ENCODE measurements around the gene SLC25A30. TPM values are rescaled to one million over a fixed set of nuclear protein-coding genes. Genes with fewer than 3 reads are reported as not detected.

SLC25A30 gene
- total RNA-seq, 2 experiments from 2014 or later = 23.2 to 28.6 TPM

GRCh38 chr13:45402641-45403040 lies 15.5 kb downstream of the SLC25A30 start:
- TF ChIP-seq CTCF (IDR thresholded peaks at IDR 0.05) = no peak
- no peaks in the 10 kb centered on the region for H3K27me3 Mint-ChIP-seq
- no peak for ATAC-seq (ENCODE audit: poor library complexity)
- no peak for DNase-seq
- no peaks in the 10 kb centered on the region for H3K9me3 ChIP-seq (ENCODE audit: control insufficient read depth in 1 of 2, insufficient read depth in 1 of 2, low read length in 2 of 2)
- no peak overlapping the region for H3K4me3 Mint-ChIP-seq
- no peak overlapping the region for H3K27ac ChIP-seq (ENCODE audit: low read depth in 1 of 2, low read length in 2 of 2)
- H3K36me3 Mint-ChIP-seq (ENCODE audit: low read depth) = peaks cover 84% of the 10 kb centered on the region
- peaks cover 27% of the 10 kb centered on the region for H3K4me1 Mint-ChIP-seq (ENCODE audit: low read depth)
- H3K4me3 ChIP-seq (ENCODE audit: low read length) = no peak overlapping the region
- H3K27me3 ChIP-seq (ENCODE audit: control insufficient read depth in 1 of 2, insufficient read depth in 2 of 2, low read length in 2 of 2) = no peaks in the 10 kb centered on the region
- ChIA-PET CTCF (no interaction called here), POLR2A (interaction anchor here (1.0 kb wide), 1 partner anchor 16 kb away, joined by 4 read pairs; no protein-coding TSS in a partner anchor)
- H3K9me3 Mint-ChIP-seq = no peaks in the 10 kb centered on the region
- intact Hi-C loops (cut with DNase I, micrococcal nuclease) = no loop called here
- no peak overlapping the region for H3K27ac Mint-ChIP-seq
- peaks cover 11% of the 10 kb centered on the region for H3K4me1 ChIP-seq (ENCODE audit: insufficient read depth, low read length)
- H3K36me3 ChIP-seq (ENCODE audit: insufficient read depth, low read length) = peaks cover 74% of the 10 kb centered on the region

DNA sequence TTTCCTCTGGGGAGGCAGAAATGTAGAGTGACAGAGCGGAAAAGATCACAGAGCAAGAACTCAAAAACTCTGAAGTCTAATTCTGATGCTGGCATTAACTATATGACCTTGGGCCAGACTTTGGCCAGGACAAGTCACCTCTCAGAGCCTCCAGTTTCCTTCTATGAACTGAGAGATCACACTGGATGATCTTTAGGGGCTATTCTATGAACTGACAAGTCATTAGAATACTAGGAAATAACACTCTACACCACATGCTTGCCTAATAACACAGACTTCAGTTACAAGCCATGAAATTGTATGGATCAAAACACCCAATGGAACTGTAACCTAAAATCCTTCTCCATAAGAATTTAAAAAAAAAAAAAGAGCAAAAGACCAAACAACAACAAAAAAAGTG lies 16.9 kb downstream of the SLC25A30 start:
- Mint-ChIP-seq H3K36me3 (ENCODE audit: low read depth) (peaks cover 81% of the 10 kb centered on the region), H3K9me3 (no peaks in the 10 kb centered on the region), H3K4me3 (no peak overlapping the region), H3K4me1 (ENCODE audit: low read depth) (peaks cover 34% of the 10 kb centered on the region), H3K27me3 (no peaks in the 10 kb centered on the region), H3K27ac (peak overlapping the region; percentile 46)
- H3K27me3 ChIP-seq (ENCODE audit: control insufficient read depth in 1 of 2, insufficient read depth in 2 of 2, low read length in 2 of 2) = no peaks in the 10 kb centered on the region
- no peak for DNase-seq
- H3K36me3 ChIP-seq (ENCODE audit: insufficient read depth, low read length) = peaks cover 63% of the 10 kb centered on the region
- ChIA-PET CTCF (no interaction called here), POLR2A (no interaction called here)
- no peak for ATAC-seq (ENCODE audit: poor library complexity)
- H3K27ac ChIP-seq (ENCODE audit: low read depth in 1 of 2, low read length in 2 of 2) = no peak overlapping the region
- H3K4me1 ChIP-seq (ENCODE audit: insufficient read depth, low read length) = peaks cover 17% of the 10 kb centered on the region
- no peak for TF ChIP-seq CTCF (IDR thresholded peaks at IDR 0.05)
- H3K9me3 ChIP-seq (ENCODE audit: control insufficient read depth in 1 of 2, insufficient read depth in 1 of 2, low read length in 2 of 2) = no peaks in the 10 kb centered on the region
- intact Hi-C loops (cut with DNase I, micrococcal nuclease) = no loop called here
- no peak overlapping the region for H3K4me3 ChIP-seq (ENCODE audit: low read length)

DNA sequence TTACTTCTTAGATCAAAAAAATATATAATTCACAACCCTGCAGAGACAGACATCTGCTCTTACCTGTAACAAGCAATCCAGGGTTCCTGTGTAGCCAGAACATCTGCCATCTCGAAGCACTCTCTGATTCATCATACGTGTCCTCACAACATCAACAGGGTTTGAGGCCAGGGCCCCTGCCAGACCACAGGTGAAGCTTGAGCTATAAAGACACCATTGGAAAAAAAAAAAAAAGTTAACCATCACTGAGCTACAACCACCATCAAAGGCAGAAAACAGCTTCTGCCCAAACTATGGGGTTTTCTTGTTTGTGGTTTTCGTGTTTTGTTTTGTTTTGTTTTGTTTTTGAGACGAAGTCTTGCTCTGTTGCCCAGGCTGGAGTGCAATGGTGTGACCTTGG lies 19.3 kb downstream of the SLC25A30 start:
- Histone ChIP-seq H3K4me1 (ENCODE audit: insufficient read depth, low read length) (peaks cover 33% of the 10 kb centered on the region), H3K27me3 (ENCODE audit: control insufficient read depth in 1 of 2, insufficient read depth in 2 of 2, low read length in 2 of 2) (no peaks in the 10 kb centered on the region), H3K9me3 (ENCODE audit: control insufficient read depth in 1 of 2, insufficient read depth in 1 of 2, low read length in 2 of 2) (no peaks in the 10 kb centered on the region), H3K4me3 (ENCODE audit: low read length) (no peak overlapping the region), H3K36me3 (ENCODE audit: insufficient read depth, low read length) (peaks cover 47% of the 10 kb centered on the region), H3K27ac (ENCODE audit: low read depth in 1 of 2, low read length in 2 of 2) (peak overlapping the region; percentile 43 to 45)
- Mint-ChIP-seq H3K27ac (peak overlapping the region; percentile 86), H3K36me3 (ENCODE audit: low read depth) (peaks cover 74% of the 10 kb centered on the region), H3K9me3 (no peaks in the 10 kb centered on the region), H3K4me1 (ENCODE audit: low read depth) (peaks cover 58% of the 10 kb centered on the region), H3K27me3 (no peaks in the 10 kb centered on the region), H3K4me3 (peak overlapping the region; percentile 15)
- intact Hi-C loops (cut with DNase I, micrococcal nuclease) = loop anchor here in 1 of 2 experiments (5.0 kb wide), 1 partner anchor 73 kb away; no protein-coding TSS in a partner anchor
- ATAC-seq (ENCODE audit: poor library complexity) = peak; percentile 51
- peak in 10 of 14 experiments; percentile 16 to 82 (median 45) for DNase-seq
- ChIA-PET POLR2A (interaction anchor here (1.2 to 7.1 kb wide), 4 partner anchors 14 to 57 kb away, joined by 3 to 100 read pairs (median 4); partner anchors contain the start of genes SLC25A30 and TPT1), CTCF (no interaction called here)
- TF ChIP-seq CTCF (IDR thresholded peaks at IDR 0.05) = no peak
